K562 (cell line): Measurements from ENCODE around the gene HNRNPF. TPM values are rescaled to one million over a fixed set of nuclear protein-coding genes. Genes with fewer than 3 reads are reported as not detected.

Experiments
- ARNT ChIP-seq, 2 experiments: fragments of 450-650 bp; IDR thresholded peaks; 2 replicates each; pipeline ENCODE4 v1.6.1; 2016; ENCODE audit warnings: mild to moderate bottlenecking in 1 of 2
- CREBBP ChIP-seq: IDR thresholded peaks from one replicate; pipeline ENCODE4 v1.6.1; 2012; ENCODE audit warnings: low read depth, mild to moderate bottlenecking, control low read depth, inconsistent platforms, low read length
- E2F4 ChIP-seq: sonication (generic); formaldehyde crosslinking; IDR thresholded peaks from 2 replicates; pipeline ENCODE4 v1.8.0; 2022; ENCODE audit warnings: mild to moderate bottlenecking, low read depth, missing genetic modification reagents
- GTF2E2 ChIP-seq: fragments of 200-800 bp; sonication (Bioruptor generic); IDR thresholded peaks from 2 replicates; pipeline ENCODE4 v1.6.1; 2016; ENCODE audit warnings: missing genetic modification characterization, missing compliant biosample characterization
- HCFC1 ChIP-seq: IDR thresholded peaks from 2 replicates; pipeline ENCODE4 v1.6.1; 2012; ENCODE audit warnings: low read depth, low read length, improper control_type of control experiment
- HNRNPK ChIP-seq: fragments of 200-400 bp; formaldehyde crosslinking; IDR thresholded peaks from one replicate; pipeline ENCODE4 v1.6.1; 2018; ENCODE audit warnings: mild to moderate bottlenecking, low read depth, low read length; ENCODE audit not compliant: poor library complexity, severe bottlenecking
- KAT7 ChIP-seq: sonication (generic); formaldehyde crosslinking; IDR thresholded peaks from 2 replicates; pipeline ENCODE4 v1.8.0; 2022; ENCODE audit warnings: missing genetic modification reagents, mild to moderate bottlenecking, borderline replicate concordance
- NBN ChIP-seq: fragments of 450-650 bp; IDR thresholded peaks from 2 replicates; pipeline ENCODE4 v1.6.1; 2016; ENCODE audit warnings: low read depth, mild to moderate bottlenecking
- PKNOX1 ChIP-seq: fragments of 450-650 bp; IDR thresholded peaks from 2 replicates; pipeline ENCODE4 v1.6.1; 2016
- RBM39 ChIP-seq: fragments of 200-400 bp; formaldehyde crosslinking; optimal IDR thresholded peaks from 2 replicates; pipeline ENCODE3; 2018; ENCODE audit warnings: low read depth, low read length
- REST ChIP-seq, 2 experiments: fragments of 450-650 bp; formaldehyde crosslinking in 1 of 2; IDR thresholded peaks; 2 replicates each; pipeline versions ENCODE4 v1.4.0 to v1.6.1; 2014 to 2020; ENCODE audit warnings: mild to moderate bottlenecking in 2 of 2, borderline replicate concordance in 1 of 2, low read depth in 1 of 2
- THRB ChIP-seq: fragments of 450-650 bp; formaldehyde crosslinking; conservative IDR thresholded peaks from 2 replicates; pipeline ENCODE4 v1.4.0; 2022; ENCODE audit warnings: mild to moderate bottlenecking, missing genetic modification characterization
- USF1 ChIP-seq: sonication (generic); formaldehyde crosslinking; IDR thresholded peaks from 2 replicates; pipeline ENCODE4 v1.9.0; 2022; ENCODE audit warnings: mild to moderate bottlenecking, missing genetic modification reagents
- polyA plus RNA-seq, 8 experiments: library from polyadenylated mRNA; depleted of rRNA in 4 of 8; stranded (reverse) in 5 of 8; unstranded in 3 of 8; fragments of >200 nt; fragmentation: Nextera tagmentation in 2 of 8; fragmentation: Illumina TruSeq in 1 of 8; extraction: Ambion mirVana in 2 of 8; extraction: Trizol in 1 of 8; gene quantifications; 2 replicates each; pipeline versions ENCODE4 v1.2.1 to v1.2.3, GENCODE V29; 2011 to 2014; ENCODE audit warnings: inconsistent platforms in 1 of 8, missing spikeins in 1 of 8
- total RNA-seq, 7 experiments: library from RNA; depleted of rRNA in 6 of 7; stranded (reverse); fragments of >200 nt in 6 of 7; fragmentation: Illumina TruSeq in 2 of 7; extraction: Trizol in 2 of 7; gene quantifications; 2 replicates each; pipeline versions ENCODE4 v1.2.1 to v1.2.3, GENCODE V29; 2011 to 2021; ENCODE audit warnings: low replicate concordance in 1 of 7

HNRNPF gene
- total and polyA plus RNA-seq, 9 of the 15 experiments (the other 6 are each of a cell fraction or from before 2014, with no cell fraction given): 192 to 489 (median 416) TPM

GRCh38 chr10:43408710-43409384 is at the start of gene HNRNPF (continued):
- TF ChIP-seq RBM39 (no peak), NBN (peak; percentile 90), E2F4 (CRISPR knock-in tag) (0 out of 2 replicates have a peak, but pooled peaks have one; percentile 60), REST (IDR thresholded peaks at IDR 0.05; ENCODE audit: borderline replicate concordance) (no peak), REST (CRISPR knock-in tag; IDR thresholded peaks at IDR 0.05; ENCODE audit: low read depth) (peak; percentile 87; the same call in 1 of the 2 replicates), USF1 (CRISPR knock-in tag) (peak; percentile 52; the same call in 1 of the 2 replicates), PKNOX1 (peak; percentile 45; the same call in 1 of the 2 replicates), GTF2E2 (tag) (peak; percentile 96), HNRNPK (peak; percentile 90), ARNT (IDR thresholded peaks at IDR 0.05) (no peak), THRB (CRISPR knock-in tag) (0 out of 2 replicates have a peak, but pooled peaks have one; percentile 59), KAT7 (peak; percentile 94; the same call in 1 of the 2 replicates), CREBBP (no peak), HCFC1 (peak; percentile 56)
